ENCODE measurements around the gene THAP8.
"Not testable (repeated sequence)": the region's sequence is repeated elsewhere in the genome, so short reads cannot be mapped to it uniquely, and the experiment has no call there.

The THAP8 gene

DNA sequence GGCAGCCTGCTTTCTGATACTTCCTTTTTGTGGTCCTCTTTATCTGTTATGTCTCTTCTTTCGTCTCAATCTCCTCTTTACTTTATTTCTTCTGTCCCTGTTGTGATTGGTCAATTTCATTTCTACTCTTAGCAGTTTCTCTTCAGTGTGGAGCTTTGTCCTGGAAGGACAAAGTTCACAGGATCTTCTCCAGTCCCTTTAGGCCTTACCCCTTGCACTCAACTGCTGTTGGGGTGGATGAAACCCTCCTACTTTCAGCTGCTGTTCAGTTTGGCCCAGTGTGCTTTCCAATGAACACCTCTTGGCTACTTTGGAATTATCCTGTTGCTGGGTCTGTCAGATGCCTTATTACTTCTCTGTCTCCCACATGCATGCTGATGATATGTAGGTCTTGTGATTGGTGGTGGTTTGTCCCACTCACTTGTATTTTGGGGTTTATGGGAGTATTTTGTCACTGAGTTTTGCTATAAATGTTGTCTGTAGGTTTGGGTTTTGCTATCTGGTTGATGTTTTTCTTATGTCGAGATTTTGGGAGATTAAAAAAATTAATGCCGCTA lies 25.4 kb upstream of the THAP8 start:
- Histone ChIP-seq H3K27ac (ENCODE audit: low read depth, low read length) (no peak overlapping the region), H3K27me3 (ENCODE audit: insufficient read depth, low read length) (no peaks in the 10 kb centered on the region), H2AFZ (ENCODE audit: insufficient read depth, low read length, poor library complexity) (no peak overlapping the region), H4K91ac (ENCODE audit: low read depth, low read length) (no peak overlapping the region), H3K4me1 (ENCODE audit: control insufficient read depth in 1 of 2, insufficient read depth in 2 of 2, low read length in 2 of 2) (no peaks in the 10 kb centered on the region), H3K9me3 (ENCODE audit: insufficient read depth, low read depth, low read length) (no peaks in the 10 kb centered on the region), H3K36me3 (ENCODE audit: control insufficient read depth in 1 of 2, insufficient read depth in 2 of 2, low read length in 2 of 2) (peaks cover 36 to 44% of the 10 kb centered on the region in 2 experiments), H3K4me2 (ENCODE audit: low read length) (no peak overlapping the region), H3K79me2 (ENCODE audit: control insufficient read depth, insufficient read depth, low read length, poor library complexity) (no peaks in the 10 kb centered on the region), H2BK5ac (ENCODE audit: low read depth, low read length, poor library complexity) (no peak overlapping the region), H4K8ac (ENCODE audit: low read depth, low read length) (no peak overlapping the region), H3K23ac (ENCODE audit: low read length) (peak overlapping the region; percentile 75), H4K12ac (ENCODE audit: low read depth, low read length) (no peak overlapping the region), H3K9ac (ENCODE audit: low read length) (peak overlapping the region; percentile 75), H2AK5ac (ENCODE audit: low read length) (no peak overlapping the region), H3K18ac (ENCODE audit: low read length) (no peak overlapping the region), H2BK120ac (ENCODE audit: insufficient read depth, low read length, poor library complexity) (no peak overlapping the region), H3K14ac (ENCODE audit: low read length) (no peak overlapping the region), H3K79me1 (ENCODE audit: low read length) (no peaks in the 10 kb centered on the region), H3K4ac (ENCODE audit: low read depth, low read length) (no peak overlapping the region), H3K4me3 (ENCODE audit: low read depth, low read length) (no peak overlapping the region), H2BK12ac (ENCODE audit: low read length) (no peak overlapping the region)
- WGBS (ENCODE audit: extremely low coverage, insufficient coverage, insufficient read length), result no CpG with 5 or more reads among the region's 3 CpGs
- DNase-seq, result no peak

DNA sequence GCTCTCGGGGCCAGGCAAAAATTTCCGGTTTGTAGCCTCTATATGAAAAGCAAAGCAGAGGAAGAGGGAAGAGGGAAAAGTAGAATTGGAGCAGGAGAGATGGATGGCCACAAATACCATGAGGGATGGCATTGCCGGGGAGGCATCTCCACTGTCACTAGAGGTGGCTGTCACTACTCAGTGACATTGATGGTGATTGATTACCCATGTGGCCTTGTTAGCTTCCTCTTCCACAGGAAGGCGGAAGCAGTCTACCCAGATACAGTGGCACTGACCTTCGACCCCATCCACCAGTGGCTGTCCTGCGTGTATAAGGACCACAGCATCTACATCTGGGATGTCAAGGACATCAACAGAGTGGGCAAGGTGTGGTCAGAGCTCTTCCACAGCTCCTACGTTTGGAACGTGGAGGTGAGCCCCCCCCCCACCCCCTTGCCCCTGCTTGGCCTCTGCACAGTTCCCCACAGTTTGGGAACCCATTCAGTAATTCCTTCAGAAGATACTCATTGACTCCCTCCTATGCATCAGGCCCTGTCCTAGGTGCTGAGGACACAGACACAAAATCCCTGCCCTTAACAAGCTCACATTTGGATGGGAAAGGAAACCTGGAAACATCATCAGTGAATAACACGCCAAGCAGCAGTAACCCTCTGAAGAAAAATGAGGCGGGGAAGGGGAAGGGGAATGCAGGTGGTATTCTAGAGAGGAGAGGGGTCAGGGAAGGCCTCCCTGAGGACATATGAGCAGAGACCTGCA lies 19.2 kb upstream of the THAP8 start:
- no peak overlapping the region for H3K27ac ChIP-seq (ENCODE audit: low read depth, low read length)

DNA sequence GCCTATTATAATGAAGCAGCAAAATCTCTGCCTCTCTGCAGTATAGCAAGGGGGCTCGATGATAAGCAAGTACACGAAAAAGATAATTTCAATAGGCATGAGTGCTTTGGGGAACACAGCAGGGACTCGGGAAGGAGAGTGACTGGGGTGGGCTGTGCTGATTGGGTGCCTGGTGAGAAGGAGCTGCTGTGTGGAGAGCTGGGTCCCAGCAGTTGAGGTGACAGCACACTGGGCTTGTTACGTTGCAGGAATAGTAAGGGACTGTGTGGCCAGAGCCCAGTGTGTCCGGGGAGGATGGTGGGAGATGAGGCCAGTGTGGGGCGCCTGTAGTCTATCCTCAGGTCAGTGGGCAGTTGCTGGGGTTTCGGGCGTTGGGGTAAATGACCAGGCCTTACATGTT lies 18.0 kb upstream of the THAP8 start:
- no peaks in the 10 kb centered on the region for H3K79me1 ChIP-seq (ENCODE audit: low read length)
- no peak overlapping the region for H3K4me2 ChIP-seq (ENCODE audit: low read length)
- DNase-seq, result no peak
- H3K27me3 ChIP-seq (ENCODE audit: insufficient read depth, low read length), result no peaks in the 10 kb centered on the region
- H3K4ac ChIP-seq (ENCODE audit: low read depth, low read length), result no peak overlapping the region
- no CpG with 5 or more reads among the region's 8 CpGs for WGBS (ENCODE audit: extremely low coverage, insufficient coverage, insufficient read length)
- no peak overlapping the region for H3K27ac ChIP-seq (ENCODE audit: low read depth, low read length)
- no peak overlapping the region for H3K14ac ChIP-seq (ENCODE audit: low read length)
- no peak overlapping the region for H3K23ac ChIP-seq (ENCODE audit: low read length)
- no peaks in the 10 kb centered on the region for H3K4me1 ChIP-seq (ENCODE audit: control insufficient read depth in 1 of 2, insufficient read depth in 2 of 2, low read length in 2 of 2)
- no peaks in the 10 kb centered on the region for H3K79me2 ChIP-seq (ENCODE audit: control insufficient read depth, insufficient read depth, low read length, poor library complexity)
- H3K4me3 ChIP-seq (ENCODE audit: low read depth, low read length), result no peak overlapping the region
- no peak overlapping the region for H2BK12ac ChIP-seq (ENCODE audit: low read length)
- no peak overlapping the region for H4K8ac ChIP-seq (ENCODE audit: low read depth, low read length)
- H2BK120ac ChIP-seq (ENCODE audit: insufficient read depth, low read length, poor library complexity), result no peak overlapping the region
- no peak overlapping the region for H4K91ac ChIP-seq (ENCODE audit: low read depth, low read length)
- no peaks in the 10 kb centered on the region for H3K9me3 ChIP-seq (ENCODE audit: insufficient read depth, low read depth, low read length)
- H3K18ac ChIP-seq (ENCODE audit: low read length), result no peak overlapping the region
- H2AFZ ChIP-seq (ENCODE audit: insufficient read depth, low read length, poor library complexity), result no peak overlapping the region
- no peak overlapping the region for H2BK5ac ChIP-seq (ENCODE audit: low read depth, low read length, poor library complexity)
- H3K9ac ChIP-seq (ENCODE audit: low read length), result no peak overlapping the region
- H3K36me3 ChIP-seq (ENCODE audit: control insufficient read depth in 1 of 2, insufficient read depth in 2 of 2, low read length in 2 of 2), result peaks cover 34 to 38% of the 10 kb centered on the region in 2 experiments
- H2AK5ac ChIP-seq (ENCODE audit: low read length), result no peak overlapping the region
- no peak overlapping the region for H4K12ac ChIP-seq (ENCODE audit: low read depth, low read length)

More for the DNA sequence above, 19.2 kb upstream of the THAP8 start:
- Histone ChIP-seq H3K4me1 (ENCODE audit: control insufficient read depth in 1 of 2, insufficient read depth in 2 of 2, low read length in 2 of 2) (no peaks in the 10 kb centered on the region), H2BK120ac (ENCODE audit: insufficient read depth, low read length, poor library complexity) (no peak overlapping the region), H2BK5ac (ENCODE audit: low read depth, low read length, poor library complexity) (no peak overlapping the region), H3K79me2 (ENCODE audit: control insufficient read depth, insufficient read depth, low read length, poor library complexity) (no peaks in the 10 kb centered on the region), H4K12ac (ENCODE audit: low read depth, low read length) (no peak overlapping the region), H3K4me3 (ENCODE audit: low read depth, low read length) (no peak overlapping the region), H2AFZ (ENCODE audit: insufficient read depth, low read length, poor library complexity) (no peak overlapping the region), H3K9ac (ENCODE audit: low read length) (no peak overlapping the region), H2AK5ac (ENCODE audit: low read length) (no peak overlapping the region), H2BK12ac (ENCODE audit: low read length) (no peak overlapping the region), H3K27me3 (ENCODE audit: insufficient read depth, low read length) (no peaks in the 10 kb centered on the region), H3K9me3 (ENCODE audit: insufficient read depth, low read depth, low read length) (no peaks in the 10 kb centered on the region), H3K14ac (ENCODE audit: low read length) (no peak overlapping the region), H3K18ac (ENCODE audit: low read length) (no peak overlapping the region), H4K8ac (ENCODE audit: low read depth, low read length) (no peak overlapping the region), H3K79me1 (ENCODE audit: low read length) (no peaks in the 10 kb centered on the region), H4K91ac (ENCODE audit: low read depth, low read length) (no peak overlapping the region), H3K23ac (ENCODE audit: low read length) (no peak overlapping the region), H3K4ac (ENCODE audit: low read depth, low read length) (no peak overlapping the region), H3K36me3 (ENCODE audit: control insufficient read depth in 1 of 2, insufficient read depth in 2 of 2, low read length in 2 of 2) (peaks cover 29 to 31% of the 10 kb centered on the region in 2 experiments), H3K4me2 (ENCODE audit: low read length) (no peak overlapping the region)
- no CpG with 5 or more reads among the region's 10 CpGs for WGBS (ENCODE audit: extremely low coverage, insufficient coverage, insufficient read length)
- DNase-seq, result no peak

DNA sequence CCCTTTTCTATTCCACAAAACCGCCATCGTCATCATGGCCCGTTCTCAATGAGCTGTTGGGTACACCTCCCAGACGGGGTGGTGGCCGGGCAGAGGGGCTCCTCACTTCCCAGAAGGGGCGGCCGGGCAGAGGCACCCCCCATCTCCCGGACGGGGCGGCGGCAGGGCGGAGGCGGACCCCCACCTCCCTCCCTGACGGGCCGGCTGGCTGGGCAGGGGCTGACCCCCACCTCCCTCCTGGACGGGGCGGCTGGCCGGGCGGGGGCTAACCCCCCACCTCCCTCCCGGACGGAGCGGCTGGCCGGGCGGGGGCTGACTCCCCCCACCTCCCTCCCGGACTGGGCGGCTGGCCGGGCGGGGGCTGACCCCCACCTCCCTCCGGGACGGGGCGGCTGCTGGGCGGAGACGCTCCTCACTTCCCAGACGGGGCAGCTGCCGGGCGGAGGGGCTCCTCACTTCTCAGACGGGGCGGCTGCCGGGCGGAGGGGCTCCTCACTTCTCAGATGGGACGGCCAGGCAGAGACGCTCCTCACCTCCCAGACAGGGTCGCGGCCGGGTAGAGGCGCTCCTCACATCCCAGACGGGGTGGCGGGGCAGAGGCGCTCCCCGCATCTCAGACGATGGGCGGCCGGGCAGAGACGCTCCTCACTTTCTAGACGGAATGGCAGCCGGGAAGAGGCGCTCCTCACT lies 14.9 kb upstream of the THAP8 start:
- H3K14ac ChIP-seq (ENCODE audit: low read length); H2BK120ac ChIP-seq (ENCODE audit: insufficient read depth, low read length, poor library complexity); H3K4me3 ChIP-seq (ENCODE audit: low read depth, low read length); H3K9me3 ChIP-seq (ENCODE audit: insufficient read depth, low read depth, low read length); H3K4ac ChIP-seq (ENCODE audit: low read depth, low read length); H3K18ac ChIP-seq (ENCODE audit: low read length); DNase-seq; H2AK5ac ChIP-seq (ENCODE audit: low read length); H3K27ac ChIP-seq (ENCODE audit: low read depth, low read length); H2BK12ac ChIP-seq (ENCODE audit: low read length); H4K12ac ChIP-seq (ENCODE audit: low read depth, low read length); H3K4me2 ChIP-seq (ENCODE audit: low read length); H3K9ac ChIP-seq (ENCODE audit: low read length); H3K79me1 ChIP-seq (ENCODE audit: low read length); H3K79me2 ChIP-seq (ENCODE audit: control insufficient read depth, insufficient read depth, low read length, poor library complexity); H4K8ac ChIP-seq (ENCODE audit: low read depth, low read length); H4K91ac ChIP-seq (ENCODE audit: low read depth, low read length); H2AFZ ChIP-seq (ENCODE audit: insufficient read depth, low read length, poor library complexity); H3K27me3 ChIP-seq (ENCODE audit: insufficient read depth, low read length); H3K23ac ChIP-seq (ENCODE audit: low read length); H2BK5ac ChIP-seq (ENCODE audit: low read depth, low read length, poor library complexity); H3K4me1 ChIP-seq (ENCODE audit: control insufficient read depth in 1 of 2, insufficient read depth in 2 of 2, low read length in 2 of 2): not testable (repeated sequence)
- WGBS (ENCODE audit: extremely low coverage, insufficient coverage, insufficient read length), result no CpG with 5 or more reads among the region's 57 CpGs
- H3K36me3 ChIP-seq (ENCODE audit: control insufficient read depth in 1 of 2, insufficient read depth in 2 of 2, low read length in 2 of 2), result peaks cover 42 to 49% of the 10 kb centered on the region in 2 experiments

All from trophoblast cell (in vitro differentiated cells and primary cell).